ENCODE results near the gene TMEM121B.

DNA sequence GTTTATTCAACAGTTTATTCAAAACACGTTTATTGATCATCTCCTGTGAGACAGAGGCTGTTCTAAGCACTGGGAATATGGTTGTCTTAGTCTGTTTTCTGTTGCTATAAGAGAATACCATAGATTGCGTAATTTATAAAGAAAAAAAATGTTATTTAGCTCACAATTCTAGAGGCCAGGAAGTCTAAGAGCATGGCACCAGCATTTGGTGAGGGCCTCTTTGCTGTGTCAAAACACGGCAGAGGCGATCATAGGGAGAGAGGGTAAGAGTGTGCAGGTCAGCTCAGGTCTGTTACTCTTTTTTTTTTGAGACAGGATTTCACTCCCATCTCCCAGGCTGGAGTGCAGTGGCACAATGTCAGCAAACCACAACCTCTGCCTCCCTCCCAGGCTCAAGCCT, 41.6 kb downstream of the TMEM121B start:
- TF ChIP-seq JUND (IDR thresholded peaks at IDR 0.05): no peak
- TF ChIP-seq RAD21 (IDR thresholded peaks at IDR 0.05): no peak
- TF ChIP-seq, protein P1, sequence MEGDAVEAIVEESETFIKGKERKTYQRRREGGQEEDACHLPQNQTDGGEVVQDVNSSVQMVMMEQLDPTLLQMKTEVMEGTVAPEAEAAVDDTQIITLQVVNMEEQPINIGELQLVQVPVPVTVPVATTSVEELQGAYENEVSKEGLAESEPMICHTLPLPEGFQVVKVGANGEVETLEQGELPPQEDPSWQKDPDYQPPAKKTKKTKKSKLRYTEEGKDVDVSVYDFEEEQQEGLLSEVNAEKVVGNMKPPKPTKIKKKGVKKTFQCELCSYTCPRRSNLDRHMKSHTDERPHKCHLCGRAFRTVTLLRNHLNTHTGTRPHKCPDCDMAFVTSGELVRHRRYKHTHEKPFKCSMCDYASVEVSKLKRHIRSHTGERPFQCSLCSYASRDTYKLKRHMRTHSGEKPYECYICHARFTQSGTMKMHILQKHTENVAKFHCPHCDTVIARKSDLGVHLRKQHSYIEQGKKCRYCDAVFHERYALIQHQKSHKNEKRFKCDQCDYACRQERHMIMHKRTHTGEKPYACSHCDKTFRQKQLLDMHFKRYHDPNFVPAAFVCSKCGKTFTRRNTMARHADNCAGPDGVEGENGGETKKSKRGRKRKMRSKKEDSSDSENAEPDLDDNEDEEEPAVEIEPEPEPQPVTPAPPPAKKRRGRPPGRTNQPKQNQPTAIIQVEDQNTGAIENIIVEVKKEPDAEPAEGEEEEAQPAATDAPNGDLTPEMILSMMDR (IDR thresholded peaks at IDR 0.05; ENCODE audit: low read depth, low read length, missing input control): no peak
- TF ChIP-seq YY1 (IDR thresholded peaks at IDR 0.05): no peak
- TF ChIP-seq, protein P2, sequence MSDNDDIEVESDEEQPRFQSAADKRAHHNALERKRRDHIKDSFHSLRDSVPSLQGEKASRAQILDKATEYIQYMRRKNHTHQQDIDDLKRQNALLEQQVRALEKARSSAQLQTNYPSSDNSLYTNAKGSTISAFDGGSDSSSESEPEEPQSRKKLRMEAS (IDR thresholded peaks at IDR 0.05): no peak
- no peak for TF ChIP-seq FOXA1 (IDR thresholded peaks at IDR 0.05)
- TF ChIP-seq TAF1 (conservative IDR thresholded peaks at IDR 0.05): no peak
- TF ChIP-seq, protein P3, sequence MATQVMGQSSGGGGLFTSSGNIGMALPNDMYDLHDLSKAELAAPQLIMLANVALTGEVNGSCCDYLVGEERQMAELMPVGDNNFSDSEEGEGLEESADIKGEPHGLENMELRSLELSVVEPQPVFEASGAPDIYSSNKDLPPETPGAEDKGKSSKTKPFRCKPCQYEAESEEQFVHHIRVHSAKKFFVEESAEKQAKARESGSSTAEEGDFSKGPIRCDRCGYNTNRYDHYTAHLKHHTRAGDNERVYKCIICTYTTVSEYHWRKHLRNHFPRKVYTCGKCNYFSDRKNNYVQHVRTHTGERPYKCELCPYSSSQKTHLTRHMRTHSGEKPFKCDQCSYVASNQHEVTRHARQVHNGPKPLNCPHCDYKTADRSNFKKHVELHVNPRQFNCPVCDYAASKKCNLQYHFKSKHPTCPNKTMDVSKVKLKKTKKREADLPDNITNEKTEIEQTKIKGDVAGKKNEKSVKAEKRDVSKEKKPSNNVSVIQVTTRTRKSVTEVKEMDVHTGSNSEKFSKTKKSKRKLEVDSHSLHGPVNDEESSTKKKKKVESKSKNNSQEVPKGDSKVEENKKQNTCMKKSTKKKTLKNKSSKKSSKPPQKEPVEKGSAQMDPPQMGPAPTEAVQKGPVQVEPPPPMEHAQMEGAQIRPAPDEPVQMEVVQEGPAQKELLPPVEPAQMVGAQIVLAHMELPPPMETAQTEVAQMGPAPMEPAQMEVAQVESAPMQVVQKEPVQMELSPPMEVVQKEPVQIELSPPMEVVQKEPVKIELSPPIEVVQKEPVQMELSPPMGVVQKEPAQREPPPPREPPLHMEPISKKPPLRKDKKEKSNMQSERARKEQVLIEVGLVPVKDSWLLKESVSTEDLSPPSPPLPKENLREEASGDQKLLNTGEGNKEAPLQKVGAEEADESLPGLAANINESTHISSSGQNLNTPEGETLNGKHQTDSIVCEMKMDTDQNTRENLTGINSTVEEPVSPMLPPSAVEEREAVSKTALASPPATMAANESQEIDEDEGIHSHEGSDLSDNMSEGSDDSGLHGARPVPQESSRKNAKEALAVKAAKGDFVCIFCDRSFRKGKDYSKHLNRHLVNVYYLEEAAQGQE (IDR thresholded peaks at IDR 0.05): no peak

All from liver (tissue), 3 donors.